ENCODE data around the gene SNED1.

The SNED1 gene

DNA sequence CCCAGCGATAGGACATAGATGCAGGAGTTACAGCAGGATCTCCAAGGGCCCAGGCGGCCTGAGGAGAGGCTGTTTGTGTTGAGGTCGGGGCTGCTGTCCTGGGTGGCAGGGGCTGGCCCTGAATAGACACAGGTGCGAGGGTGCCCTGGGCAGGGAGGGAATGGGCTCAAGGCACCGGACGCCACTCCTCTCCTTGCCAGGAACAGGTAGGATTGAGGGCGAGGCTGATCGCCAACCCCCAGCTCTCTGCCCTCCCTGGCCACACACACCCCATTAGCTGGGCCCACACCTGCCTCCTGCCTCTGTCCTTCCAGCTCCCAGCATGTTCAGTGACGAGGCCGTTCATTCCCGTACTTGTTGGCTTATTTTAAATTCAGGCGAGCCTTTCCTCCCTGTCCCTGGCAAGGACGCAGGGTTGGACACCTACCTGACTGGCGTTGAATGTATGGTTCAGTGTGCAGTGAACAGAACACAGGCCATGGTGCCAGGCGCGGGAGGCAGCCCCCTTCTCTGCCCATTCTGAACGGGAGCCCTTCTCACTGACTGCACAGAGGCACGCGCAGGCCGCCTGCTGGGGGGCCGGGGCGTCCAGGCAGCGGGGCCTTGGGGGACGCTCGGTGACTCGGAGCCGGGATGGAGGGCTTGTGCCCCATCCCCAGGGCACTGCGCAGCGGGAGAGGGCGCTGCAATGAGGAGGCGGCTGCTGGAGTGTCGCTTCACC is 41.3 kb upstream of the SNED1 start:
- TF ChIP-seq POLR2AphosphoS5 (IDR thresholded peaks at IDR 0.05; ENCODE audit: low read depth) (no peak), SPI1 (IDR thresholded peaks at IDR 0.05; ENCODE audit: borderline replicate concordance, low read depth) (no peak), CTCF (IDR thresholded peaks at IDR 0.05; ENCODE audit: insufficient read depth, low read length) (no peak), GABPA (IDR thresholded peaks at IDR 0.05; ENCODE audit: low read depth) (no peak)
- TF ChIP-seq, protein P1, sequence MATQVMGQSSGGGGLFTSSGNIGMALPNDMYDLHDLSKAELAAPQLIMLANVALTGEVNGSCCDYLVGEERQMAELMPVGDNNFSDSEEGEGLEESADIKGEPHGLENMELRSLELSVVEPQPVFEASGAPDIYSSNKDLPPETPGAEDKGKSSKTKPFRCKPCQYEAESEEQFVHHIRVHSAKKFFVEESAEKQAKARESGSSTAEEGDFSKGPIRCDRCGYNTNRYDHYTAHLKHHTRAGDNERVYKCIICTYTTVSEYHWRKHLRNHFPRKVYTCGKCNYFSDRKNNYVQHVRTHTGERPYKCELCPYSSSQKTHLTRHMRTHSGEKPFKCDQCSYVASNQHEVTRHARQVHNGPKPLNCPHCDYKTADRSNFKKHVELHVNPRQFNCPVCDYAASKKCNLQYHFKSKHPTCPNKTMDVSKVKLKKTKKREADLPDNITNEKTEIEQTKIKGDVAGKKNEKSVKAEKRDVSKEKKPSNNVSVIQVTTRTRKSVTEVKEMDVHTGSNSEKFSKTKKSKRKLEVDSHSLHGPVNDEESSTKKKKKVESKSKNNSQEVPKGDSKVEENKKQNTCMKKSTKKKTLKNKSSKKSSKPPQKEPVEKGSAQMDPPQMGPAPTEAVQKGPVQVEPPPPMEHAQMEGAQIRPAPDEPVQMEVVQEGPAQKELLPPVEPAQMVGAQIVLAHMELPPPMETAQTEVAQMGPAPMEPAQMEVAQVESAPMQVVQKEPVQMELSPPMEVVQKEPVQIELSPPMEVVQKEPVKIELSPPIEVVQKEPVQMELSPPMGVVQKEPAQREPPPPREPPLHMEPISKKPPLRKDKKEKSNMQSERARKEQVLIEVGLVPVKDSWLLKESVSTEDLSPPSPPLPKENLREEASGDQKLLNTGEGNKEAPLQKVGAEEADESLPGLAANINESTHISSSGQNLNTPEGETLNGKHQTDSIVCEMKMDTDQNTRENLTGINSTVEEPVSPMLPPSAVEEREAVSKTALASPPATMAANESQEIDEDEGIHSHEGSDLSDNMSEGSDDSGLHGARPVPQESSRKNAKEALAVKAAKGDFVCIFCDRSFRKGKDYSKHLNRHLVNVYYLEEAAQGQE (IDR thresholded peaks at IDR 0.05; ENCODE audit: insufficient replicate concordance, low read depth), result no peak
- Histone ChIP-seq H3K4me3 (replicated peaks; ENCODE audit: insufficient read depth, low read length) (no peak overlapping the region), H3K27me3 (ENCODE audit: insufficient read depth, poor library complexity, severe bottlenecking) (no peaks in the 10 kb centered on the region), H3K27ac (replicated peaks) (no peak overlapping the region)
- DNase-seq (ENCODE audit: low read depth in 1 of 2, low spot score in 1 of 2), result no peak

DNA sequence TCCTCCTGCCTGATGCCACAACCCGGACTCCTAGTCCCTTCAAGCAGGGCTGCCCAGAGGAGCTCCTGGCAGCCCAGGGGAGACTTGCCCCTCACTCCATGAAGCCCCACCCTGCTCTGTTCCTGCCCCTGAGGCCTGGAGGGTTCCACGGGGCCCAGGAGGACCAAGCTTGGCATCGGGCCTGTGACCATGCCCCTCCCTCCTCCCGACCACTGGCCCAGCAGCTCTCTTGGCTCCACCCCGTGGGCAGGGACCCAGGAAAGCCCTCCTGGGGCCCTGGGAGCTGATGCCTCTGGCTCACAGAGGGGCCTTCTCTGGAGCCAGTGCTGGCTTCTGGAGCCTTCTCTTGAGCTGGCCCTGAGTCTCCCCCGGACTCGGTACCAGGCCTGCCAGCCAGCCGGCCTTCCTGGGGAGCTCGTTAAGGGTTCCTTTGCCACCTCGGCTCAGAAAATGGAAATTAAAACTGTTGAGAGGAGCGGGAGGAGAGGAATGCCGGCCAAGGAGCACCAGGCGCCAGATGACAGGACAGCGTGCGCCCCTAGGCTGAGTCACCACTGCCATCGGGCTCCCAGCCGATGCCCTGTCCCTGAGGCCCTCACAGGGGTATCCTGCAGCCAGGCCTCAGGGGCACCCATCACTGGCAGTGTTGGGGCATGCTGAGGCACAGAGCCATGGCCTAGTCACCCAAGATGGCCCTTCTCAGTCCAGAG is 40.6 kb upstream of the SNED1 start:
- TF ChIP-seq, protein P1 (IDR thresholded peaks at IDR 0.05; ENCODE audit: insufficient replicate concordance, low read depth), result no peak
- TF ChIP-seq POLR2AphosphoS5 (IDR thresholded peaks at IDR 0.05; ENCODE audit: low read depth) (no peak), GABPA (IDR thresholded peaks at IDR 0.05; ENCODE audit: low read depth) (no peak), SPI1 (IDR thresholded peaks at IDR 0.05; ENCODE audit: borderline replicate concordance, low read depth) (no peak), CTCF (IDR thresholded peaks at IDR 0.05; ENCODE audit: insufficient read depth, low read length) (no peak)
- Histone ChIP-seq H3K4me3 (replicated peaks; ENCODE audit: insufficient read depth, low read length) (no peak overlapping the region), H3K27ac (replicated peaks) (no peak overlapping the region), H3K27me3 (ENCODE audit: insufficient read depth, poor library complexity, severe bottlenecking) (no peaks in the 10 kb centered on the region)
- DNase-seq (ENCODE audit: low read depth in 1 of 2, low spot score in 1 of 2), result no peak

DNA sequence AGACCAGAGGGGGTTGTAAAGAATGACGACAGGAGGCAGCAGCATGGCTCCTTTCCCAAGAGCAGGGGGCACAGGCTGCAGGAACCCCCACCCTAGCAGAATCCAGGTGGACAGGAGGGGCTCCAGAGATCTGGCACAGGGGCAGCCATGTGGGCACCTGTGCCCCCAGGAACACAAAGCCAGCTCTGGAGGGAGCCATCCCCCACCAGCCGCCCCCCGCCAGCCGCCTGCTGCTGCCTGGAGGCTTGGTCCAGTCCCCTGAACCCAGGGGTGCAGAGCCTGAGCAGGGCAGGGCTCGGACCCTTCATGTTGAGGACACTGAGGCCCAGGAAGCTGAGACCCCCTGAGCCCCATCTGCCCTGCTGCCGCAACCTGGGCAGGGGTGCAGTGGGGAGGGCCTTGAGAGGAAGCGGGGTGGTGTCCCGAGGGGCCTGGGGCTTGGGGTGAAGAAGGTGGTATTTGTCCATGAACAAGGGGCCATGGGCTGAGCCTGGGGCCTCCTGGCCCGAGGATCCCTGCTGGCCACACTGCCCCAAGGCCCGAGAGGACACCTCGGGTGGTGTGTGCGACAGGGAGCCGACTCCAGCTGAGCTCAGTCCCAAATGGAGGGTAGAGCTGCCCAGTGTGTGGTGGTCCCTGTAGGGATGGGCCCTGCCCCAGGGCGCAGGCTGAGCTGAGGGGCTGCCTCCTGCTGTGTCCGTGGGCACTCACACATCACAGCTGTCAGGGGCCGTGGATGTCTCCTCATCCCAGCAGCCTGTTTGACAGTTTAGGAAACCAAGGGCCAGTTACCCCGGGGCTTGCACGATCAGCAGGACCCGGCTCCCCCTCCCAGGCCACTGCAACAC is 39.8 kb upstream of the SNED1 start:
- no peak for DNase-seq (ENCODE audit: low read depth in 1 of 2, low spot score in 1 of 2)
- Histone ChIP-seq H3K27me3 (ENCODE audit: insufficient read depth, poor library complexity, severe bottlenecking) (no peaks in the 10 kb centered on the region), H3K4me3 (replicated peaks; ENCODE audit: insufficient read depth, low read length) (no peak overlapping the region), H3K27ac (replicated peaks) (no peak overlapping the region)
- TF ChIP-seq CTCF (IDR thresholded peaks at IDR 0.05; ENCODE audit: insufficient read depth, low read length) (no peak), POLR2AphosphoS5 (IDR thresholded peaks at IDR 0.05; ENCODE audit: low read depth) (no peak), SPI1 (IDR thresholded peaks at IDR 0.05; ENCODE audit: borderline replicate concordance, low read depth) (no peak), GABPA (IDR thresholded peaks at IDR 0.05; ENCODE audit: low read depth) (no peak)
- TF ChIP-seq, protein P1 (IDR thresholded peaks at IDR 0.05; ENCODE audit: insufficient replicate concordance, low read depth), result no peak
